Stromal cell of bone marrow (primary cell): ENCODE data around the gene CCDC14.
"Not testable (repeated sequence)": the region's sequence is repeated elsewhere in the genome, so short reads cannot be mapped to it uniquely, and the experiment has no call there.

Source experiments
- DNase-seq: peaks from one replicate; pipeline ENCODE4 v3.0.0-alpha.2; 2012; ENCODE audit warnings: low read depth

The CCDC14 gene, protein sequence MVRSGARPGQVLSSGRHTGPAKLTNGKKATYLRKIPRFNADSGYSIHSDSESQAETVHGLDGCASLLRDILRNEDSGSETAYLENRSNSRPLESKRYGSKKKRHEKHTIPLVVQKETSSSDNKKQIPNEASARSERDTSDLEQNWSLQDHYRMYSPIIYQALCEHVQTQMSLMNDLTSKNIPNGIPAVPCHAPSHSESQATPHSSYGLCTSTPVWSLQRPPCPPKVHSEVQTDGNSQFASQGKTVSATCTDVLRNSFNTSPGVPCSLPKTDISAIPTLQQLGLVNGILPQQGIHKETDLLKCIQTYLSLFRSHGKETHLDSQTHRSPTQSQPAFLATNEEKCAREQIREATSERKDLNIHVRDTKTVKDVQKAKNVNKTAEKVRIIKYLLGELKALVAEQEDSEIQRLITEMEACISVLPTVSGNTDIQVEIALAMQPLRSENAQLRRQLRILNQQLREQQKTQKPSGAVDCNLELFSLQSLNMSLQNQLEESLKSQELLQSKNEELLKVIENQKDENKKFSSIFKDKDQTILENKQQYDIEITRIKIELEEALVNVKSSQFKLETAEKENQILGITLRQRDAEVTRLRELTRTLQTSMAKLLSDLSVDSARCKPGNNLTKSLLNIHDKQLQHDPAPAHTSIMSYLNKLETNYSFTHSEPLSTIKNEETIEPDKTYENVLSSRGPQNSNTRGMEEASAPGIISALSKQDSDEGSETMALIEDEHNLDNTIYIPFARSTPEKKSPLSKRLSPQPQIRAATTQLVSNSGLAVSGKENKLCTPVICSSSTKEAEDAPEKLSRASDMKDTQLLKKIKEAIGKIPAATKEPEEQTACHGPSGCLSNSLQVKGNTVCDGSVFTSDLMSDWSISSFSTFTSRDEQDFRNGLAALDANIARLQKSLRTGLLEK

GRCh38 chr3:123960781-123961507, at the start of gene CCDC14:
Gene CCDC14 (minus strand): TSS chr3:123961229. CDS start chr3:123961173, 56 bp downstream.
- DNase-seq, result peak; percentile 92

DNA sequence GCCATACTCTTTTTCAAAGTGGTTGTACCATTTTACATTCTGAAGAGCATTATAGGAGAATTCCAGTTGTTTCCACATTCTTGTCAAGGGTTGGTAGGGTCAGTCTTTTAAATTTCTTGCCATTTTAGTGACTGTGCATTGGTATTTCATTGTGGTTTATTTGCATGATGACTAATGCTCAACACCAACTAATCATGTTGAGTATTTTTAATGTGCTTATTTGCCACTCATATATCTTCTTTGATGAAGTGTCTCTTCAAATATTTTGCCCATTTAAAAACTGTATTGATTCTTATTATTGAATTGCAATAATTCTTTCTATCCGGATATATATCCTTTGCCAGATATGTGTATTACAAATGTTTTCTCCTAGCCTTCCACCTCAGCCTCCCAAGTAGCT, 47.3 kb upstream of the CCDC14 start:
- DNase-seq, result not testable (repeated sequence)

GRCh38 chr3:124007186-124007585, 46.2 kb upstream of the CCDC14 start:
- no peak for DNase-seq

DNA sequence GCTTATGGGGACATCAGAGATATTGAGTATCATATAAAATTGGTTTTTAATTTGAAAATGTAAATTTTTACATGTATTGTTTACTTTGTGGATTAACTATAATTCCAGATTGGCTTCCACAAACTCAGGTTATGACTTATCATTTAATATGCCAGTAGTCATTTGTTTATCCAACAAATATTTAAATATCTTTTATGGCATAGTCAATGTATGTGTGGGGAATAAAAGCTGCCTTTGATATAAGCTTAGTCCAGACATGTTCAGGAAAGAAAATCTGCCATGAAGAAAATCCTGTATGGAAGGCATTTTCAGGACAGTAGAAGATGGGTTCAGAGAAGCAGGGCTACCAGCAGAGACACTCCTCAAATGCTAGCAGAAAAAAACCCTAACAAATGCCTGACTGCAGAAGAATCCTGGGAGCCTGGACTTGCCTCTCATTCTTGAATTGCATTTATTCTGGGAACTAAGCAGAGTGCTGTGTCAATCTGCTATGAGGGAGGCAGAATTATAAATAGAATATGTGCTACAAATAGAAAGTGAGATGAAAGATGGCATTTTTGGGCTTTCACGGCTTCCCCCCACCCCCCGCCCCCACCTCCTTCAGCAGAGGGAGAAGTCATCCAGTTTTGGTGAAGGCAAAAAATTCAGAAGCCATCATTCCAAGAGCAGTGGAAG, 41.5 kb upstream of the CCDC14 start:
- DNase-seq, result not testable (repeated sequence)

DNA sequence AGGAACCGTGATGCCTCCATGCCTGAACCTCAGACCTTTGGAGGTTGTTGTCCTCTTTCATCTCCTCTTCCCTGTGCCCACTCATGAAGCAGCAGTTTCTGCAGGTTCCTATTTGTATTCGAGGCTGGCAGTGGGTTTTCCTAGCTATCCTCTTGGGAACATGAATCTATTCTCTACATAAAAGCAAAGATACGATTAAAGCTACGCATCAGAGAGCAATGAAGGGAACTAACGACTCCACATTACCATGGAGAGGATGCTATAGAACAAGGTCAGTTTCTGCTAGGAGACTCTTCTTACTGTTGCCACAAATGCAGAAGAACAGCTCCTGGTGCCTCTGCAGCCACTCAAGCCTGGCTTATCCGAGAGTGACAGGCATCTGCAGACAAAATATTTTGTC, 40.3 kb upstream of the CCDC14 start:
- DNase-seq, result not testable (repeated sequence)

GRCh38 chr3:123997543-123997942, 36.5 kb upstream of the CCDC14 start:
- DNase-seq, result no peak

DNA sequence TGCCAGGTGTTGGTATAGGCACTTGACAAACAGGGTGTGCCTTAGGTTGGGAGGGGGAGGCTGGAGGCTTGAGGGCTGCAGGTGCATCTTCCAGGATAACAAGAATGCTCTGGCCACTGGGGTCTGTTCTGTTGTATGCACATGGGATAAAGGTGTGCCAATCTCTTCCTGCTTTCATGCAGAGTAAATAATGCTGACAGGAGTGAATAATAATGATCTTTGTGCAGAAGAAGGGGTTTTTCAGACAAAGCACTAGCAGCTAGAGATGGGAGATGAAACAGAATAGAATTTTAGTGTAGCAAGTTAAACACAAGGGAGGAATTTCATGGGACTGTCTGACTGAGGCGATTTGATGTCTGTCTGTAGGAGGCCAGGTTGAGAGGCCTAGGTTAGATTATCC, 32.8 kb upstream of the CCDC14 start:
- no peak for DNase-seq

DNA sequence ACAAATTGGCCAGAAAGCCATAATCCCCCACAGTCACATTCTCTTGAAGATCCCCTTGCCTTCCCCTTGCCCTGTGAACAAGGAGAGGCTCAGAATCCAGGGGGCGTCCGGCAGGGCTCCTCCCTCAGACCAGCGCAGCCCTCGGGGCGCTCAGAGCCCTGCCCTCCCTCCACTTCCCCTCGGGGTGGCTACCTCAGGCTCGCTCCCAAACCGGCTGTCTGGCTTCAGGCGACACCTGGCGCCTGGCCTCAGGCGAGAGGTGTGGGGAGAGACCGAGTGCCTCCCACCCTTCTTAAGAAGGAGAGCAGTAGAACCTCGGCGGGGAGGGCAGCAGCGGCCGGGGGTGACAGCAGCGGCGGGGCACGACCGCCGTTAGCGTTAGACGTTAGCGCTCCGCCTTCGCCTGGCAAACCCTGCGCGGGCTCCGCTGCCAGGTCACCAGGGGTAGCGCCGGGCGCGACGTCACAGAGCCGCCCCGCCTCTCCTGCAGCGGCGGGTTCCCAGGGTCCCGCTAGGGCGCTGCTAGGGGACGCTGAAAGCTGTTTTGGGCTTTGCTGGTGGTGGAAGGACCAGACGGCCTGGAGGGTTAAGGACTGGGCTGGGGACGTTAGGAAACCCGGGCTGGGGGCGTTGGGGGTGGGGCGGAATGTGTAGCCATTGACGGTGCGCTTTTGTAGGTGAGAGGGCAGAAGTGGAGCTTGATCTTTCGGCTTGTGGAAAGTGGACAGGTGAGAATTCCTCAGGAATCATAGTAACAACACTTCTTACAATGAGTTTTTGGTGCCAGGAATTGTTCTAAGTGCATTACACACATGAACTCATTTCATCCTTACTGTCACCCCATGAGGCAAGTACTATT, 30.9 kb upstream of the CCDC14 start, which contains the start of gene ROPN1:
Gene ROPN1, minus strand, starts transcription at position 395 of the 859 bp plus-strand sequence. CDS start 11,643 bp downstream, outside the sequence.
- not testable (repeated sequence) for DNase-seq

DNA sequence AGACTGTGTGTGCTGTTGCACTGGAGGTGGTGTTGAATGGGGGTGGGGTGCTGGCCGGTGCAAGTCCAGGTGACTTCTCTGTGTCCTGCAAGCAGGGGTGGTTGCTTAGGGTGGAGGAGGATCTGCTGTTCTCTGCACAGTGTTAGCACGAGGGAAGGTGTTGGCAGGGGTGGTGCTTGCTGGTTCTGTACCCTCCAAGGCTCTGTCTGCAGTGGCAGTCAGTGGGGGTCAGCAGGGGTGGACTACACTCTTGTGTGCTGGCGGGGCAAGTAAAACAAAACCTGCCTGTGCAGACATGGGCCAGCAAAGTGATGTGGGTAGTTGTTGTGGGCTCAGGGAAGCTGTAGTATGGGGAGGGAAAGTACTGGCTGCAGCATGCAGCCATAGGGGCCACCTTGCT, 25.4 kb upstream of the CCDC14 start:
- no peak for DNase-seq

- no peak for DNase-seq
These were observed 23.9 kb upstream of the CCDC14 start for GRCh38 chr3:123984957-123985356.

- no peak for DNase-seq
These were observed 23.3 kb upstream of the CCDC14 start for GRCh38 chr3:123984350-123984749.

- not testable (repeated sequence) for DNase-seq
These were observed 20.3 kb upstream of the CCDC14 start for GRCh38 chr3:123981317-123981716.

DNA sequence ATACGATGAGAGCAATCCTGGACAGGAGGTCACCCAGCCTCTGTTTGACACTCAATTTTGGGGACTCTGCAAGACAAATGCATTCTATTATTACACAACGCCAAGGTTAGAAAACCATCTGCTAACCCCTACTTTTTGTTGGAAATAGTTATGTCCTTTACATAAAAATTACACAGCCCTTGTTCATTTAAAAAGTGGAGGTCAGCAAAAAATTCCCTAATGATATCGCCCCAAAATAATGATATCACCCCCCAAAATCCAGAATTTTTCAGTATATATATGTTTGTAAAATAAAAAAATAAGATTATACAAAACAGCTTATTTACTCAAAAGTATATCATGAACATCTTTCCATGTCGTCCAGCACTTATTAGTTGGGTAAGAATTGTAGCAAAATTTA, 19.5 kb upstream of the CCDC14 start:
- no peak for DNase-seq

GRCh38 chr3:123979525-123980501, 18.8 kb upstream of the CCDC14 start:
- DNase-seq, result not testable (repeated sequence)

DNA sequence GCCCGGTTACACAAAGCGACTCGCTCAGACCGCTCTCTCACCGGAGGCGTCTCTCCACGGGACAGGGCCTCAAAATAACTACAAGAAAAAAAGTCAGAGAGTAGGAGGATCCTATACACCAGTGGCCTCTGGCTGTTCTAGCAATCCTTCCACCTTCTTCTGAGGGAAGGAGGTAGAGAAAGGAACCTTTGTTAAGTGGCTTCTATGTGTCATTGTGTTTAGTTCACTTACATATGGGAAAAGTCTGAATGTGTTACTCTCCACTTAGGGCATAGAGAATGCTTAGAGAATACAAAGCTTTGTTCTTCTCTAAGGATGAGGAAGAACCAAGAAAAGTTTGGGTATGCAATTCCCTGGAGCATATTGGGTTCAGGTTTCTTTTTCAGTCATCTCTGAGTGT, 15.9 kb upstream of the CCDC14 start:
- not testable (repeated sequence) for DNase-seq

DNA sequence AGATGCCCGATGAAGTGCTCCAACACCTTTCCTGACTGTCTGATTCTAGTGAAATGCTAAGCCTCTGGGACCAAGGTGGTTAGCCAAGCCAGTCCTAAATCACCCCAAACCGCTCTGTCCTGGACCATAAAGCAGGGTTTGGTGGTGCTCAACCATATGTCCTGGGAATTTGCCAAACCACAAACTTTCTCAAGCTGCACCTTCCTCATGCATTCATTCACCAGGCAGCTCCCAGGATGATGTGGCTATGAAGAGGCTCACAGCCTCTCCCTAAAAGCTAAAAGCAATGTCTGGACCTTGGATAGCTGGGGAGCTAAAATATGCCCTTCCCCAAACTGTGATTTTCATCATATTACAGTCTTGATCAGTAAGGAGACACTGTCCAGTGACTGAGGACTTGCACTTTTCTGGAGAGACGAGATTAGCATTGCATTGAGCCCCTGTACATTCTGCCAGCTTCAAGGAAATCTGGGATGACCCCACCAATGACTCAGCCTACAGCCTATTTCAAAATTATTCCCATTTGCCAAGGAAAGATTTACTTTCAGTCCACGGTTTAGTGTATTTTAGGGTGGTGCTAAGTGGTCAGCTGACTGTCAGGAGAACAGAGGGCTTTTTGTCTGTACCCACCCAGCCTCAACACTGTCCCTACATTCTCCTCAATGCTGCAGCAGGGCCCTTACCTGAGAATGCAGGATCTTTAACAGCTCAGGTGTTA, 15.3 kb upstream of the CCDC14 start:
- DNase-seq, result not testable (repeated sequence)

GRCh38 chr3:123975030-123975429, 14.0 kb upstream of the CCDC14 start:
- not testable (repeated sequence) for DNase-seq

- no peak for DNase-seq
These were observed 10.4 kb upstream of the CCDC14 start for GRCh38 chr3:123971406-123971805.

DNA sequence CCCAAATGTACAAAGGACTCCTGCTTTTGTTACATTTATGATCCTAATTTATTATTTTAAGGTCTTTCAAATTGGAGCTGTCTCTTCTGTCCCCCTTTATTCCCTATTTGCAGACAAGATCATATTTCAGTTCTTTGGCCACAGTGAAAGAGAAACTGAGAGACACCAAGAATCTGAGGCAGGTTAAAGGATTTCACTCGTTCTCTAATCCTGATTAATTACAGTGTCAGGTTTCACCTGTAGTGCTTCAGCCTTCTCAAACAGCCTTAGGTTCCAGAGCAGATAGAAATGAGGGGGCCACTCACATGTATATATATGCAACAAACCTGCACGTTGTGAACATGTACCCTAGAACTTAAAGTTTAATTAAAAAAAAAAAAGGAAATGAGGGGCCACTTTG, 6.2 kb upstream of the CCDC14 start:
- not testable (repeated sequence) for DNase-seq
